ENCODE measurements around the gene MEPCE.

- no peak for TF ChIP-seq EZH2 (IDR thresholded peaks at IDR 0.05; ENCODE audit: borderline replicate concordance, low read depth, low read length, poor library complexity, severe bottlenecking)
- TF ChIP-seq, protein P1, sequence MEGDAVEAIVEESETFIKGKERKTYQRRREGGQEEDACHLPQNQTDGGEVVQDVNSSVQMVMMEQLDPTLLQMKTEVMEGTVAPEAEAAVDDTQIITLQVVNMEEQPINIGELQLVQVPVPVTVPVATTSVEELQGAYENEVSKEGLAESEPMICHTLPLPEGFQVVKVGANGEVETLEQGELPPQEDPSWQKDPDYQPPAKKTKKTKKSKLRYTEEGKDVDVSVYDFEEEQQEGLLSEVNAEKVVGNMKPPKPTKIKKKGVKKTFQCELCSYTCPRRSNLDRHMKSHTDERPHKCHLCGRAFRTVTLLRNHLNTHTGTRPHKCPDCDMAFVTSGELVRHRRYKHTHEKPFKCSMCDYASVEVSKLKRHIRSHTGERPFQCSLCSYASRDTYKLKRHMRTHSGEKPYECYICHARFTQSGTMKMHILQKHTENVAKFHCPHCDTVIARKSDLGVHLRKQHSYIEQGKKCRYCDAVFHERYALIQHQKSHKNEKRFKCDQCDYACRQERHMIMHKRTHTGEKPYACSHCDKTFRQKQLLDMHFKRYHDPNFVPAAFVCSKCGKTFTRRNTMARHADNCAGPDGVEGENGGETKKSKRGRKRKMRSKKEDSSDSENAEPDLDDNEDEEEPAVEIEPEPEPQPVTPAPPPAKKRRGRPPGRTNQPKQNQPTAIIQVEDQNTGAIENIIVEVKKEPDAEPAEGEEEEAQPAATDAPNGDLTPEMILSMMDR (conservative IDR thresholded peaks at IDR 0.05; ENCODE audit: low read depth, low read length) = no peak
Observed at GRCh38 chr7:100387695-100388094, 41.9 kb upstream of the MEPCE start.
